ENCODE data around the gene CAP2. TPM values are rescaled to one million over a fixed set of nuclear protein-coding genes. Genes with fewer than 3 reads are reported as not detected.

Gene CAP2
- total RNA-seq, 4 donors from 2014 or later: 4.8 to 10.1 (median 7.8) TPM

GRCh38 chr6:17457405-17457804 lies 64.0 kb downstream of the CAP2 start:
- H3K4me3 ChIP-seq: no peak overlapping the region
- DNase-seq: no peak
- in situ Hi-C loops (cut with MboI; ENCODE audit: low pct_ligation_motif_present in 1 of 4, low pct_unique_long_range_greater_than_20kb in 1 of 4, low sequenced_read_pairs in 3 of 4) (no loop called here), intact Hi-C loops (cut with DNase I; ENCODE audit: low total_unique reads) (no loop called here)
- no peak overlapping the region for H3K27ac ChIP-seq
- 83 to 91% methylated on average over 1 to 4 of the region's 4 CpGs for WGBS, 2 donors (ENCODE audit: low coverage in 1 of 2)
- no peaks in the 10 kb centered on the region for H3K4me1 ChIP-seq
- no peaks in the 10 kb centered on the region for H3K9me3 ChIP-seq
- H3K36me3 ChIP-seq: no peaks in the 10 kb centered on the region
- no peak for TF ChIP-seq POLR2AphosphoS5 (IDR thresholded peaks at IDR 0.05)
- TF ChIP-seq CTCF (IDR thresholded peaks at IDR 0.05): no peak
- no peak for TF ChIP-seq EP300 (IDR thresholded peaks at IDR 0.05; ENCODE audit: low read depth)
- TF ChIP-seq POLR2A (IDR thresholded peaks at IDR 0.05): no peak
- H3K27me3 ChIP-seq: no peaks in the 10 kb centered on the region

- Histone ChIP-seq H3K36me3 (no peaks in the 10 kb centered on the region), H3K9me3 (no peaks in the 10 kb centered on the region), H3K4me1 (no peaks in the 10 kb centered on the region), H3K4me3 (no peak overlapping the region), H3K27ac (no peak overlapping the region), H3K27me3 (no peaks in the 10 kb centered on the region)
- intact Hi-C loops (cut with DNase I; ENCODE audit: low total_unique reads) (no loop called here), in situ Hi-C loops (cut with MboI; ENCODE audit: low pct_ligation_motif_present in 1 of 4, low pct_unique_long_range_greater_than_20kb in 1 of 4, low sequenced_read_pairs in 3 of 4) (no loop called here)
- WGBS, 2 donors (ENCODE audit: low coverage in 1 of 2): 83 to 84% methylated on average over 3 of the region's 3 CpGs
- DNase-seq: no peak
- TF ChIP-seq POLR2AphosphoS5 (IDR thresholded peaks at IDR 0.05) (no peak), POLR2A (IDR thresholded peaks at IDR 0.05) (no peak), EP300 (IDR thresholded peaks at IDR 0.05; ENCODE audit: low read depth) (no peak), CTCF (IDR thresholded peaks at IDR 0.05) (no peak)
These were observed 64.6 kb downstream of the CAP2 start for GRCh38 chr6:17457956-17458355.

GRCh38 chr6:17458966-17459365 lies 65.6 kb downstream of the CAP2 start:
- H3K4me1 ChIP-seq: no peaks in the 10 kb centered on the region
- no peak for TF ChIP-seq EP300 (IDR thresholded peaks at IDR 0.05; ENCODE audit: low read depth)
- no peak for TF ChIP-seq POLR2A (IDR thresholded peaks at IDR 0.05)
- no peak for TF ChIP-seq POLR2AphosphoS5 (IDR thresholded peaks at IDR 0.05)
- no peak for TF ChIP-seq CTCF (IDR thresholded peaks at IDR 0.05)
- H3K27me3 ChIP-seq: no peaks in the 10 kb centered on the region
- 74 to 87% methylated on average over 4 of the region's 4 CpGs for WGBS, 2 donors (ENCODE audit: low coverage in 1 of 2)
- intact Hi-C loops (cut with DNase I; ENCODE audit: low total_unique reads): no loop called here
- H3K9me3 ChIP-seq: no peaks in the 10 kb centered on the region
- in situ Hi-C loops (cut with MboI; ENCODE audit: low pct_ligation_motif_present in 1 of 4, low pct_unique_long_range_greater_than_20kb in 1 of 4, low sequenced_read_pairs in 3 of 4): no loop called here
- no peak overlapping the region for H3K27ac ChIP-seq
- H3K4me3 ChIP-seq: no peak overlapping the region
- no peaks in the 10 kb centered on the region for H3K36me3 ChIP-seq
- no peak for DNase-seq

- in situ Hi-C loops (cut with MboI; ENCODE audit: low pct_ligation_motif_present in 1 of 4, low pct_unique_long_range_greater_than_20kb in 1 of 4, low sequenced_read_pairs in 3 of 4) (no loop called here), intact Hi-C loops (cut with DNase I; ENCODE audit: low total_unique reads) (no loop called here)
- WGBS, 2 donors (ENCODE audit: low coverage in 1 of 2): 96 to 100% methylated on average over 2 to 5 of the region's 5 CpGs
- Histone ChIP-seq H3K36me3 (no peaks in the 10 kb centered on the region), H3K27ac (no peak overlapping the region), H3K4me1 (no peaks in the 10 kb centered on the region), H3K4me3 (no peak overlapping the region), H3K27me3 (no peaks in the 10 kb centered on the region), H3K9me3 (no peaks in the 10 kb centered on the region)
- no peak for TF ChIP-seq EP300 (IDR thresholded peaks at IDR 0.05; ENCODE audit: low read depth)
- TF ChIP-seq POLR2AphosphoS5 (IDR thresholded peaks at IDR 0.05): no peak
- no peak for TF ChIP-seq CTCF (IDR thresholded peaks at IDR 0.05)
- no peak for DNase-seq
These were observed 67.5 kb downstream of the CAP2 start for GRCh38 chr6:17460862-17461261.

Measured in transverse colon (tissue), 4 donors.